ENCODE results near the gene FEM1C. TPM values are rescaled to one million over a fixed set of nuclear protein-coding genes. Genes with fewer than 3 reads are reported as not detected.

The FEM1C gene
- total RNA-seq, 1 experiment from 2014 or later = 10.4 TPM

DNA sequence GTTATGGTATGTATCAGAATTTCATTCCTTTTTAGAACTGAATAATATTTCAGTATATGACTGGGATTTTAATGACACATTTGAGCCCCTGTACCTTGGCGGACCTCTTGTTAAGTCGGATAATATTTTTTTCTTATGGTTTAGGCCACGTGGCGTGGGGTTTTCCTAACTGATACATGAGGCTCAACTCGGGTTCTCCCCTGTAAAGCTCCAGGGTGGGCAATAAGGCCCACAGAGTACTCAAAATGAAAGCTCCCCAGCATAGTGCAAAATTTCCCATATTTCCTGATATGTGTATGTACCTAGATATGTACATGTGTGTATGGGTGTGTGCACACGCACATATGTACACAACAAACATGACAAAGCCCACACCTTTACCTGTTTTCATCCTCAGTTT lies 33.2 kb upstream of the FEM1C start:
- Histone ChIP-seq H3K36me3 (ENCODE audit: control insufficient read depth, insufficient read depth, low read length) (no peaks in the 10 kb centered on the region), H3K4me1 (ENCODE audit: control insufficient read depth, insufficient read depth, low read length) (no peaks in the 10 kb centered on the region; the same call in 1 of the 2 replicates), H3K27me3 (ENCODE audit: control insufficient read depth, insufficient read depth, low read length) (no peaks in the 10 kb centered on the region), H3K9me3 (ENCODE audit: control insufficient read depth, insufficient read depth, low read depth, low read length) (no peaks in the 10 kb centered on the region), H3K27ac (ENCODE audit: low read length) (no peak overlapping the region), H3K4me3 (ENCODE audit: low read depth in 2 of 2, low read length in 2 of 2) (no peak overlapping the region)
- DNase-seq (ENCODE audit: low read depth, low spot score) (no peak), ATAC-seq (no peak)
- in situ Hi-C loops (cut with HindIII; ENCODE audit: low pct_unique_long_range_greater_than_20kb, low sequenced_read_pairs) (no loop called here), intact Hi-C loops (cut with micrococcal nuclease; ENCODE audit: unreplicated experiment) (no loop called here)
- CTCF ChIA-PET = no interaction called here
- BruUV-seq (replicated peaks) = no TSS peak
- POLR2A ChIA-PET = no interaction called here
- TF ChIP-seq TCF7L2 (IDR thresholded peaks at IDR 0.05; ENCODE audit: low read depth, low read length) (no peak), CTCF (IDR thresholded peaks at IDR 0.05) (no peak), REST (IDR thresholded peaks at IDR 0.05; ENCODE audit: insufficient read depth in 1 of 2, low read depth in 2 of 2, low read length in 1 of 2) (no peak)

- CTCF ChIA-PET = no interaction called here
- no peaks in the 10 kb centered on the region; the same call in 1 of the 2 replicates for H3K4me1 ChIP-seq (ENCODE audit: control insufficient read depth, insufficient read depth, low read length)
These were observed 32.8 kb upstream of the FEM1C start for GRCh38 chr5:115577329-115577728.

More at GRCh38 chr5:115577329-115577728, 32.8 kb upstream of the FEM1C start:
- no peak for TF ChIP-seq POLR2AphosphoS5 (IDR thresholded peaks at IDR 0.05; ENCODE audit: low read depth, low read length)
- no peak for TF ChIP-seq CTCF (IDR thresholded peaks at IDR 0.05)
- in situ Hi-C loops (cut with HindIII; ENCODE audit: low pct_unique_long_range_greater_than_20kb, low sequenced_read_pairs) = no loop called here
- no peaks in the 10 kb centered on the region for H3K9me3 ChIP-seq (ENCODE audit: control insufficient read depth, insufficient read depth, low read depth, low read length)
- no peaks in the 10 kb centered on the region for H3K36me3 ChIP-seq (ENCODE audit: control insufficient read depth, insufficient read depth, low read length)
- POLR2A ChIA-PET = no interaction called here
- H3K27me3 ChIP-seq (ENCODE audit: control insufficient read depth, insufficient read depth, low read length) = no peaks in the 10 kb centered on the region
- intact Hi-C loops (cut with micrococcal nuclease; ENCODE audit: unreplicated experiment) = no loop called here
- ATAC-seq (no peak), DNase-seq (ENCODE audit: low read depth, low spot score) (no peak)
- no peak overlapping the region for H3K4me3 ChIP-seq (ENCODE audit: low read depth in 2 of 2, low read length in 2 of 2)
- no peak overlapping the region for H3K27ac ChIP-seq (ENCODE audit: low read length)
- BruUV-seq (replicated peaks) = no TSS peak

Data from Panc1 (cell line).